GM08714 (cell line): Measurements from ENCODE around the gene MARS1.

Experiments used
- H3K4me3 ChIP-seq: fragments of 200-500 bp; sonication (Bioruptor generic); 2 replicates; pipeline ENCODE4 v1.5.1; 2014; ENCODE audit warnings: mild to moderate bottlenecking, low read length, inconsistent platforms
- ZNF274 ChIP-seq: IDR thresholded peaks from 2 replicates; pipeline ENCODE4 v1.6.1; 2012; ENCODE audit warnings: mild to moderate bottlenecking, low read depth, low read length

The MARS1 gene

GRCh38 chr12:57527184-57527583 is 39.3 kb downstream of the MARS1 start:
- no peak overlapping the region for H3K4me3 ChIP-seq
- no peak for TF ChIP-seq ZNF274

GRCh38 chr12:57528176-57528575 is 40.3 kb downstream of the MARS1 start:
- no peak overlapping the region for H3K4me3 ChIP-seq
- TF ChIP-seq ZNF274 = no peak

DNA sequence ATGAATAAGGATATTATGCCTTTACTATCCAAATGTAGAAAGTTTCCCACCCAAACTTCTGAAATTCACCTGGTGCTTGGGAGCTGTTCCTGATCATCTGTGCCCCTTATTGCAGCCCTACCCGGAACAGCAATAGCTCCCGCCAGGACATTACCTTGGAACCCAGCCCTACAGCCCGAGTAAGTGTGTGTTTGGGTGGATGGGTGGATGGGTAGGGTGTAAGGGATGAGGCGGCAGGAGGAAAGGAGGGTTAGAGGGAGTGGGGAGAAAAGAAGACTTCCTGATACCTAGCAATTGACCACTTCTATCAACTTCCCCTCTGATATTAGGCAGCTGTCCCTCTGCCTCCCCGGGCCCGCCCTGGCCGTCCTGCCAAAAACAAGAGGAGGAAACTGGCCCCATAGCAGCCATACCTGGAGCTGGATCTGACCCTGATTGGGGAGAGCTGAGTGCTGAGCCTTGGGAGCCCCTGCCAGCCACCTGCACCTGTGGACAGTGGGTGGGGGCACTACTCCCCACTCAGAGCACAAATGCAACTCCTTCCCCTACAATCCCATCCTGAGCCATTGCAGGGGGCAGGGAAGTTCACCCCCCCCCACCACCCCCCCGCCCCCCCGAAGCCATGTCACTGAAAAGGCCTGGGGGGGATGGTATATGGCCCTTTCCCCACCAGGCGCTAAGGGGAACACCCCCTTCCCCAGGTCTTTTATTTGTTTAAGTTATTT is 41.1 kb downstream of the MARS1 start:
- H3K4me3 ChIP-seq = no peak overlapping the region
- TF ChIP-seq ZNF274 = no peak

DNA sequence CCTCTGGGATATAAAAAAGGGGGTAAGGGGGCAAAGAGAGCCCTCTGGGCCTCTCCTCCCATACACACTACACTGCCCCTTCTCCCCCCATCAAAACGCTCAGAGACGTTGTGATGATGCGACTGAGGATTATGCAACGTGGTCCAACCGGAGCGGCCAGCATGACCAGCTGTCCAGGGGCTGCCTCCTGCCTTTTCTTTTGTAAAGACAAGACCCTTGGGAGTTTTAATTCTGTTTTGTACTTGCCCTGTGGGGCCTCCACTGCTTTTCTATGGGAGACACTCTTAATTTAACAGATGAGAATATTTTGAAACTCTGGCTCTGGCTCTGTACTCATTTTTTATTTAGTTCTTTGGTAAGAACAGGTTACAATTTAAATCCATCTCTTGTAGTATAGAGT is 42.0 kb downstream of the MARS1 start:
- no peak for TF ChIP-seq ZNF274
- no peak overlapping the region for H3K4me3 ChIP-seq

- TF ChIP-seq ZNF274 = no peak
These were observed 42.7 kb downstream of the MARS1 start for GRCh38 chr12:57530396-57531142.

GRCh38 chr12:57531836-57532235 is 44.0 kb downstream of the MARS1 start:
- TF ChIP-seq ZNF274 = no peak
- H3K4me3 ChIP-seq = no peak overlapping the region

More at GRCh38 chr12:57530396-57531142, 42.7 kb downstream of the MARS1 start:
- no peak overlapping the region for H3K4me3 ChIP-seq

GRCh38 chr12:57533108-57533507 is 45.2 kb downstream of the MARS1 start:
- no peak overlapping the region for H3K4me3 ChIP-seq
- TF ChIP-seq ZNF274 = no peak

GRCh38 chr12:57534250-57534649 is 46.4 kb downstream of the MARS1 start:
- TF ChIP-seq ZNF274 = no peak

DNA sequence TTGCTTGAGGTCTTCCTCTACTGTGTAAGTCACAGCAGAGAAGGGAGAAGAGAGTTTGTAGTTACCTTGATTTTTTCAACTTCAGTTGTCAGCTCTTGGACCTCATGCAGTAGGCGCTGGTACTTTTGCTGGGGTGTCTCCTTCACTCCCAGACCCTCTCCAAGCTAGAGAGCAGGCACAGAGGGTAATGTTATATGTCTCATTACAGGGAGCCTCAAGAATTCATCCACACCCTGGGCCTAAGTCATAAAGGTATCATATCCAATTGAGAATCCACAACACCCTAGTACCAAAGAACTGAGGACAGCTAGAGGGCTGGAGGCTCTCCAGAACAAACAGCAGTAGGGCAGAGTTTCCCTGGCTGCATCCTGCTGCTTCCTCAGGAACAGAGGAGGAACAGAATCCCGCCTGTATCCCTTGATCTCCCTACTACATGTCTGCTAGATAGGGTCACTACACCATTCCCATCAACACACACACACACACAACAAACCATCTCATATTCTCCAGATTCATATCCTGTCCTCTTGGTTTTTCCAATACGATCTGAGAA is 47.2 kb downstream of the MARS1 start:
- H3K4me3 ChIP-seq = no peak overlapping the region
- TF ChIP-seq ZNF274 = no peak

More at GRCh38 chr12:57534250-57534649, 46.4 kb downstream of the MARS1 start:
- H3K4me3 ChIP-seq = no peak overlapping the region

DNA sequence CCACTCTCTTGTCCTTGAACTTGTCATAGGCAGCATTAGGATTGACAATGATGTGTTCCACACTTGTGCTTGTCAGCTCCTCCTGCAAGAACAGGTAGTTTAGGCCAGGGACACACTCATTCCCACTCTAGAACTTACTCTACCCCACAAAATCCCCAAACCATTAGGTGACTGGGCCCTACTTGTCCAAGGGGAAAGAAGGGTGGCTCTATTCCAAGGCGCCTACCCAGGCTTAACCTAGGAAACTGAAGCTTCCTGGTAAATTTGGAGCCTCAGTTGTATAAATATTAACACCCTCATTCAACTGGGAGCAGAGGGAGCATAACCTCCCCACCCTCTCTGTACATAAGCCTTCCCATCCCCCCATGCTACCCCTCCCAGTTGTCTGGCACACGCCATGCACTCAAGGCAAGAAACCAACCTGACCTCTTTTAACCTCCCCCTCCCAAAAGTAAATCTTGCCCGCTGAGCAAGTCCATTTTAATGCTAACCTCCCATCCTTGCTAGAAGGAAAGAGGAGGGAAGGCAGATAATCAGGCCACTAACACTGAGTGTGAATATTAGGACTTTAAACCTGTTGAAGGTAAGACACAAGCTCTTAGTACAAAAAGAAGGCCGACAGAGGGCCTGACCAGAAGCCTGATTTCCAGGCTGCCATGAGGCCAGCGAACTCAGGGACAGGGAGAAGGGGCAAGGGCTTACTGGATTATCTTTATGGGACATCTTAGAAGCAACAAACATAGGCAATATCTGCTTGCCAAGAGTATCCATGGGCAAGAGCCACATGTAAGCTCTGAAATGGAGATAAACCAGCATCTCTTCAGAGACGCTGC is 48.1 kb downstream of the MARS1 start:
- TF ChIP-seq ZNF274 = no peak
- H3K4me3 ChIP-seq = no peak overlapping the region

DNA sequence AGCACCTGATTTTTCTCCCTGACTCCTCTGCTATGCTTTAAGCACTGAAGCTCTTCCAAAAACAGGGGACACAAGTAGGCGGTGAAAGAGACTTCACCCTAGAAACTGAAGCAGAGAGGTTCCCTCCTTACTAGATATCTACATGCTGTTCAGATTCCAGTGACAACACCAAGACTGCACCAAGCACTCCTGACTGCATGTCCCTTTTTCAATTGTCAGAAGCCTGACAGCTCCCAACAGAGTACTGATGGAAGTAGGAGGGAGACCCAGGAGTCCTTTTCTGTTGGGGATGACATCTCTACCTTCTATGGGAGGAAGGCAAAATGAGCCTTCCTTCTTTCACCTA is 48.7 kb downstream of the MARS1 start:
- H3K4me3 ChIP-seq = no peak overlapping the region
- no peak for TF ChIP-seq ZNF274

GRCh38 chr12:57539134-57539768 is 51.4 kb downstream of the MARS1 start:
- no peak for TF ChIP-seq ZNF274
- no peak overlapping the region for H3K4me3 ChIP-seq

DNA sequence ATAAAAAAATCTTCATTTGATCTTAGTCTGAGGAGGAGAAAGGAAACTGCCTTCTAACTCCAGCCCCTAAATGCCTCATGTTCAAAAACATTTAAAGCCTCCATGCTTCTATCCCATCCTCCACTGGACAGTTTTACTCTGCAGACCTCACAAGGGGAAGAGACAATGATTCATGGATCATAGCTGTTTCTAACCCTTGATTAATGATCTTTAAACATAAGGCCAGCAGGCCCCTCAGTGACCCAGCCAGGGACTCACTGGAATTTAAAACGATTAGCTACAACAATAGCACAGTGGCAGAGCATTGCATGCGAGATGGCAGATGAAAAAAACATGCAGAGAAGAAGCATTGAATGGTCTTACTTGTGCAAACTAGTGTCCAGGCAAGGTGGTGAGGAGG is 53.1 kb downstream of the MARS1 start:
- H3K4me3 ChIP-seq = no peak overlapping the region
- no peak for TF ChIP-seq ZNF274

DNA sequence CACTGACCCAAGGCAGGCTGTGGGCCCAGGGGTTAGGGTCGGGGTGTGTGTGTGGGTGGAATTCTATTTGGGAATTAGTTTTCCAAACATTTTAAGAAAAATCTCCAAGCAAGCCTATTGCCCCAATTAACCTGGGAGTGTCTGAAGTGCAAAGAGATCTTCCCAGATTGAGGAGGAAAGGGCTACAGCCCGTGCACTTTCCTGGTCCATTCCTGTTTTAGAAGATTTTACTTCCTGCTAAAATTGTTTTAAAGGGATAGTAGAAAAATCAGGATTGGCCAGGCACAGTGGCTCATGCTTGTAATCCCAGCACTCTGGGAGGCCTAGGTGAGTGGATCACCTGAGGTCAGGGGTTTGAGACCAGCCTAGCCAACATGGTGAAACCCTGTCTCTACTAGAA is 53.8 kb downstream of the MARS1 start:
- no peak overlapping the region for H3K4me3 ChIP-seq
- TF ChIP-seq ZNF274 = no peak
